DOHH2 (cell line): ENCODE measurements around the gene ZNF410.

ENCODE experiments used
- CTCF ChIP-seq: fragments of 200-600 bp; sonication (generic); IDR thresholded peaks from one replicate; pipeline ENCODE4 v1.5.1; 2014; ENCODE audit warnings: antibody characterized with exemption, mild to moderate bottlenecking, low read depth, low read length; ENCODE audit not compliant: poor library complexity, severe bottlenecking
- EZH2phosphoT487 ChIP-seq: fragments of 200-600 bp; sonication (generic); IDR thresholded peaks from 2 replicates; pipeline ENCODE4 v1.6.1; 2017; ENCODE audit warnings: borderline replicate concordance, mild to moderate bottlenecking, antibody characterized with exemption, low read length, moderate library complexity, mixed read lengths

GRCh38 chr14:73862480-73862879, 24.2 kb upstream of the ZNF410 start:
- TF ChIP-seq CTCF (no peak), EZH2phosphoT487 (no peak)
